ENCODE measurements around the gene BMP7.

The BMP7 gene

GRCh38 chr20:57139342-57140093, 126.9 kb downstream of the BMP7 start:
- no peak for DNase-seq

- no peak for DNase-seq
Observed at GRCh38 chr20:57138198-57138995, 128.0 kb downstream of the BMP7 start.

- no peak for DNase-seq
Observed at GRCh38 chr20:57137676-57138075, 128.8 kb downstream of the BMP7 start.

- DNase-seq: no peak
Observed at GRCh38 chr20:57136734-57137133, 129.7 kb downstream of the BMP7 start.

- no peak for DNase-seq
Observed at GRCh38 chr20:57135875-57136274, 130.6 kb downstream of the BMP7 start.

- no peak for DNase-seq
Observed at GRCh38 chr20:57134804-57135203, 131.6 kb downstream of the BMP7 start.

GRCh38 chr20:57133926-57134650, 132.4 kb downstream of the BMP7 start:
- no peak for DNase-seq

GRCh38 chr20:57131601-57132391, 134.6 kb downstream of the BMP7 start:
- DNase-seq: no peak

- no peak for DNase-seq
Observed at GRCh38 chr20:57131077-57131476, 135.4 kb downstream of the BMP7 start.

- DNase-seq: no peak
Observed at GRCh38 chr20:57130160-57130772, 136.2 kb downstream of the BMP7 start.

- DNase-seq: no peak
Observed at GRCh38 chr20:57129303-57129702, 137.1 kb downstream of the BMP7 start.

GRCh38 chr20:57128044-57128757, 138.2 kb downstream of the BMP7 start:
- no peak for DNase-seq

- DNase-seq: no peak
Observed at GRCh38 chr20:57126481-57127092, 139.9 kb downstream of the BMP7 start.

- DNase-seq: no peak
Observed at GRCh38 chr20:57124800-57125517, 141.5 kb downstream of the BMP7 start.

GRCh38 chr20:57124366-57124765, 142.1 kb downstream of the BMP7 start:
- DNase-seq: no peak

- no peak for DNase-seq
Observed at GRCh38 chr20:57123504-57123903, 142.9 kb downstream of the BMP7 start.

GRCh38 chr20:57122536-57123489, 143.6 kb downstream of the BMP7 start:
- DNase-seq: no peak

- DNase-seq: no peak
Observed at GRCh38 chr20:57118964-57119363, 147.5 kb downstream of the BMP7 start.
